Adrenal gland (tissue), 12 donors: ENCODE results near the gene SI. TPM values are rescaled to one million over a fixed set of nuclear protein-coding genes. Genes with fewer than 3 reads are reported as not detected.
"Not testable (repeated sequence)": the region's sequence is repeated elsewhere in the genome, so short reads cannot be mapped to it uniquely, and the experiment has no call there.

ENCODE experiments used
- DNase-seq, 7 donors: peaks; one replicate each; pipeline ENCODE4 v3.0.0-alpha.2; 2019 to 2020
- H3K27ac ChIP-seq, 5 donors: fragments of 200-600 bp; sonication (generic) in 4 of 5; 1 replicate in 3 of 5; 2 replicates in 2 of 5; pipeline versions ENCODE4 v1.5.1 to v1.8.0; 2016 to 2020; ENCODE audit warnings: mild to moderate bottlenecking in 1 of 5
- H3K27me3 ChIP-seq: fragments of 200-600 bp; 2 replicates; pipeline ENCODE4 v1.8.0; 2021
- H3K36me3 ChIP-seq, 2 donors: fragments of 200-600 bp; replicated peaks in 1 of 2; 1 replicate in 1 of 2; 2 replicates in 1 of 2; pipeline versions ENCODE4 v1.5.1 to v1.8.0; 2018 to 2022
- H3K4me1 ChIP-seq, 2 donors: fragments of 200-600 bp; replicated peaks in 1 of 2; 1 replicate in 1 of 2; 2 replicates in 1 of 2; pipeline versions ENCODE4 v1.5.1 to v1.8.0; 2018 to 2021
- H3K4me3 ChIP-seq, 4 donors: fragments of 200-600 bp; sonication (generic) in 3 of 4; one replicate each; pipeline ENCODE4 v1.5.1; 2016 to 2018
- H3K9me3 ChIP-seq, 3 donors: fragments of 200-600 bp; sonication (generic) in 1 of 3; replicated peaks in 1 of 3; 1 replicate in 2 of 3; 2 replicates in 1 of 3; pipeline versions ENCODE4 v1.5.1 to v1.8.0; 2016 to 2021
- CTCF ChIP-seq, 6 experiments: fragments of 450-650 bp in 4 of 6; fragments of 200-600 bp in 2 of 6; sonication (generic) in 1 of 6; IDR thresholded peaks; 1 replicate in 5 of 6; 2 replicates in 1 of 6; pipeline versions ENCODE4 v1.5.1 to v1.8.0; 2016 to 2021; ENCODE audit warnings: antibody characterized with exemption in 6 of 6, mild to moderate bottlenecking in 2 of 6, moderate library complexity in 1 of 6
- POLR2A ChIP-seq, 2 donors: fragments of 450-650 bp; IDR thresholded peaks; one replicate each; pipeline ENCODE4 v1.6.1; 2017; ENCODE audit warnings: antibody characterized with exemption in 2 of 2, mild to moderate bottlenecking in 2 of 2, moderate library complexity in 1 of 2
- WGBS, 4 donors: extraction: QIAGEN DNeasy Blood & Tissue Kit in 2 of 4; methylation state at CpG; one replicate each; pipeline versions ENCODE4 v1.1.5 to v1.1.7; 2013 to 2017; 5-methylcytosine and 5-hydroxymethylcytosine counted together
- intact Hi-C, 2 donors: fragments of 100-400 bp; cut with DNase I; formaldehyde crosslinking; loops; one replicate each; pipeline versions ENCODE4 v1.14.1 to v1.15.0; 2022 to 2023
- polyA plus RNA-seq, 3 donors: library from polyadenylated mRNA; stranded (reverse); fragments of 200-250 nt in 2 of 3; fragments of 350-450 nt in 1 of 3; fragmentation: Illumina TruSeq in 1 of 3; extraction: RNeasy Lipid Tissue Mini Kit (QIAGEN cat#74804) in 1 of 3; gene quantifications; one replicate each; pipeline ENCODE4 v1.2.3, GENCODE V29; 2013 to 2014
- small RNA-seq, 2 donors: library from RNA; depleted of rRNA; stranded (forward); fragments of <200 nt; gene quantifications; one replicate each; pipeline ENCODE3, GENCODE V24; 2016
- total RNA-seq, 9 donors: library from RNA; depleted of rRNA in 4 of 9; stranded (reverse); fragments of >200 nt in 4 of 9; fragments of 120-200 nt in 1 of 9; fragmentation: NEBNext Ultra II Directional in 1 of 9; extraction: Animal tissue kit (Norgen Biotek cat#: 25700) in 1 of 9; gene quantifications; one replicate each; pipeline versions ENCODE4 v1.1.0 to v1.2.4, GENCODE V29; 2013 to 2023
- donor health status: healthy with polysubstance abuse.
- donor health status: Bipolar disorder and iron deficiency.
- donor health status: DM: yes; HTN: yes; CAD: no.
- donor health status: DM: no; HTN: no; CAD: no.
- donor health status: DM: no; HTN: no; CAD: no.
- donor health status: DM: yes; HTN: yes; CAD: no.

Gene SI
- total and polyA plus RNA-seq, 12 donors, result under 0.01 TPM; not detected in 10

- Histone ChIP-seq H3K9me3 (no peaks in the 10 kb centered on the region), H3K4me3 (no peak overlapping the region), H3K4me1 (no peaks in the 10 kb centered on the region), H3K27me3 (no peaks in the 10 kb centered on the region), H3K36me3 (no peaks in the 10 kb centered on the region), H3K27ac (no peak overlapping the region)
- intact Hi-C loops, result no loop called here
- TF ChIP-seq CTCF (IDR thresholded peaks at IDR 0.05), result no peak
- TF ChIP-seq POLR2A (IDR thresholded peaks at IDR 0.05), result no peak
- no peak for DNase-seq
- WGBS, 4 donors, result 75 to 81% (median 77%) methylated on average over 6 of the region's 6 CpGs
Measured at GRCh38 chr3:164962610-164963009, 115.7 kb downstream of the SI start.

- Histone ChIP-seq H3K27ac (no peak overlapping the region), H3K4me1 (no peaks in the 10 kb centered on the region), H3K9me3 (no peaks in the 10 kb centered on the region), H3K4me3 (no peak overlapping the region), H3K36me3 (no peaks in the 10 kb centered on the region), H3K27me3 (no peaks in the 10 kb centered on the region)
- intact Hi-C loops, result no loop called here
- no peak for DNase-seq
- TF ChIP-seq POLR2A (IDR thresholded peaks at IDR 0.05), result no peak
- TF ChIP-seq CTCF (IDR thresholded peaks at IDR 0.05), result no peak
- 72 to 82% (median 78%) methylated on average over 3 of the region's 3 CpGs for WGBS, 4 donors
Measured at GRCh38 chr3:164952966-164953365, 125.3 kb downstream of the SI start.

- H3K36me3 ChIP-seq, DNase-seq, H3K9me3 ChIP-seq, H3K27me3 ChIP-seq, H3K4me1 ChIP-seq, H3K4me3 ChIP-seq, intact Hi-C loops, H3K27ac ChIP-seq: not testable (repeated sequence)
- WGBS, 4 donors, result 73 to 88% (median 80%) methylated on average over 7 of the region's 7 CpGs
Measured at GRCh38 chr3:164951403-164951802, 126.9 kb downstream of the SI start.

DNA sequence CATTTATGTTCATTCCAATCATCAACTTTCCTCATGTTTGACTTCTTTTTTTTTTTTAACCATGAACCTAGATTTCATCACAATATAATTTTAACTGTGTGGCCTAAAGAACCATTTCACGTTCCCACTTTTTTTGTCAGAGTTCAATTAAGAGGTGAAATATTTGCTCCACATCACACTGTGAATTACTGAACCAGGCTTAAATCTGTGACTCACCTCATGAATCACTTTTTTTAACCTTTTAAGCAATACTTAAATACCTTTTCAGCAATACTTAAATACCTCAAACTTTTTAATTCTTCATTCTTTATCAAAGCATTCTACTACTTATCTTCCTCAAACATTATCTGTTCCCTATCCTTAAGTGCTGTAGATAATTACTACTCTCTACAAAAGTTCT lies 137.6 kb downstream of the SI start:
- H3K27me3 ChIP-seq, result no peaks in the 10 kb centered on the region
- intact Hi-C loops, result no loop called here
- no peak overlapping the region for H3K4me3 ChIP-seq
- no peak for DNase-seq
- WGBS, 4 donors, result 66 to 69% (median 68%) methylated on average over 1 of the region's 1 CpG
- TF ChIP-seq CTCF (IDR thresholded peaks at IDR 0.05) (no peak), POLR2A (IDR thresholded peaks at IDR 0.05) (no peak)
- no peak overlapping the region for H3K27ac ChIP-seq
- H3K9me3 ChIP-seq, result no peaks in the 10 kb centered on the region
- H3K4me1 ChIP-seq, result no peaks in the 10 kb centered on the region
- no peaks in the 10 kb centered on the region for H3K36me3 ChIP-seq

DNA sequence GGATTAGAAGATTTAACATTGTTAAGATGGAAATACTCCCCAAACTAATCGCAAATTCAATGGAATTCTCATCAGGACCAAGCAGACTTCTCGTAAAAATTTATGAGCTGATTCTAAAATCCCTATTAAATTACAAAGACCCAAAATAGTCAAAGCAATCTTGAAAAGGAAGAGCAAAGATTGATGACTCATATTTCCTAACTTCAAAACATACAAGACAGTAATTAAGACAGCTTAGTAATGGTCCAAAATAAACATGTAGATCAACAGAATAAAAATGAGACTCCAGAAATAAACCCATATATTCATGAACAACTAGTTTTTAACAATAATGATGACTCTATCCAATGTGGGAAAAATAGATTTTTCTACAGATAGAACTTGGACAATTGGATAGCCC lies 148.7 kb downstream of the SI start:
- H3K4me1 ChIP-seq, result no peaks in the 10 kb centered on the region
- H3K4me3 ChIP-seq, result no peak overlapping the region
- no peak overlapping the region for H3K27ac ChIP-seq
- intact Hi-C loops, result no loop called here
- no peaks in the 10 kb centered on the region for H3K27me3 ChIP-seq
- TF ChIP-seq POLR2A (IDR thresholded peaks at IDR 0.05), result no peak
- TF ChIP-seq CTCF (IDR thresholded peaks at IDR 0.05), result no peak
- 53 to 78% (median 73%) methylated on average over 2 of the region's 2 CpGs for WGBS, 4 donors
- no peaks in the 10 kb centered on the region for H3K36me3 ChIP-seq
- H3K9me3 ChIP-seq, result no peaks in the 10 kb centered on the region
- no peak for DNase-seq

Small RNA genes lying within 50 kb of the gene (small RNA-seq; reads per million reads assigned to genes)
- gene RF00019, result 0 reads per million in 2 donors

Other genes starting within 250 kb of the SI start
- under 1 TPM in 2 of 9 donors, not detected in 7; 0.06 to 0.14 TPM for gene SLITRK3, start 117.9 kb upstream of the SI start, total RNA-seq
- under 1 TPM in 2 of 3 donors, not detected in 1; 0.03 to 0.05 TPM for gene SLITRK3, start 117.9 kb upstream of the SI start, polyA plus RNA-seq